ENCODE data around the gene BCL7B. TPM values are rescaled to one million over a fixed set of nuclear protein-coding genes. Genes with fewer than 3 reads are reported as not detected.

BCL7B gene
- 10 to 100 TPM; 42.9 to 50.6 TPM for total RNA-seq

DNA sequence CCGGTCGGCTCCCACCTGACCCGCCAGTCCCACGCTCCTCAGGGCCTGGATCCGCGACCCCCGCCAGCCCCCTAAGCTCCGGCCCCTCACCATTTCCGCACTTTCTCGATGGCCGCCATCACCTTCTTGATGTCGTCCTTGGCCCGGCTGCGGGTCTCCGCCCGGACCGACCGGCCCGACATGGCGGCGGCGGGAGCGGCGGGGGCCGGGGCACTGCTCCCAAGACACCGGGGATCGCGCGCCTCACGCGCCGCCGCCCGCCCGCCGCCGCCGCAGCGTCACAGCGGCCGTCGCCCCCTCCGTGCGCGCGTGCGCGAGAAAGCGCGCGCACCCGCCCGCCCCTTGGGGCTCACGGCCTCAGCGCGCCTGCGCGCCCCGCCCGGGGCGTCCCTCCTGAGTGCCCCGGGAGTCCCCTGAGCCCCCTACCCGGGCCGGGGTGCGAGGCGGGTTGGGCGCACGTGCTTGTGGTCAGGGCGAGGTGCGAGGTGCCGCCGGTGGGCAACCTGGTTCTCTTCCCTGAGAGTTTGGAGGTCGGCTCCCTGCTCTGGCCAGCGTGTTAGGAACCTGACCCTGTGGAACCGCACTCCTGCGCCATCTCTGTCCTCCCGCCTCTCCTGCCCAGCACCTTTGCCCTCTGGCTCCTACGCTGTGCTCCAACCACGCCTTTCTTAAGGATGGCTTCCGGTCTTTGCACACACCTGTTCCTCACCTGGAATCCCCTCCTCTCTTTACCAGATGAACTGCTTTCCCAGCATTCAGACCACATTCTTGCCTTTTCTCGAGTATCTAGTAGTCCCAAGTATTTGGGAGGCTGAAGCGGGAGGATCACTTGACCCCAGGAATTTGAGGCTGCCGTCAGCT, at the start of gene BCL7B:
BCL7B (minus strand) TSS at position 294 of the 861 bp plus-strand sequence; CDS start at position 182, 112 bp downstream.
- peak within 1 kb of the TSS; percentile 88 for H3K4me3 Mint-ChIP-seq
- peak; percentile 75 for DNase-seq
- H3K9me3 Mint-ChIP-seq: no peaks in the 10 kb centered on the region
- CTCF ChIA-PET: interaction anchor here (0.9 to 1.3 kb wide), 2 partner anchors 9 to 35 kb away, joined by 3 to 5 read pairs; no protein-coding TSS in a partner anchor
- TF ChIP-seq, protein P1, sequence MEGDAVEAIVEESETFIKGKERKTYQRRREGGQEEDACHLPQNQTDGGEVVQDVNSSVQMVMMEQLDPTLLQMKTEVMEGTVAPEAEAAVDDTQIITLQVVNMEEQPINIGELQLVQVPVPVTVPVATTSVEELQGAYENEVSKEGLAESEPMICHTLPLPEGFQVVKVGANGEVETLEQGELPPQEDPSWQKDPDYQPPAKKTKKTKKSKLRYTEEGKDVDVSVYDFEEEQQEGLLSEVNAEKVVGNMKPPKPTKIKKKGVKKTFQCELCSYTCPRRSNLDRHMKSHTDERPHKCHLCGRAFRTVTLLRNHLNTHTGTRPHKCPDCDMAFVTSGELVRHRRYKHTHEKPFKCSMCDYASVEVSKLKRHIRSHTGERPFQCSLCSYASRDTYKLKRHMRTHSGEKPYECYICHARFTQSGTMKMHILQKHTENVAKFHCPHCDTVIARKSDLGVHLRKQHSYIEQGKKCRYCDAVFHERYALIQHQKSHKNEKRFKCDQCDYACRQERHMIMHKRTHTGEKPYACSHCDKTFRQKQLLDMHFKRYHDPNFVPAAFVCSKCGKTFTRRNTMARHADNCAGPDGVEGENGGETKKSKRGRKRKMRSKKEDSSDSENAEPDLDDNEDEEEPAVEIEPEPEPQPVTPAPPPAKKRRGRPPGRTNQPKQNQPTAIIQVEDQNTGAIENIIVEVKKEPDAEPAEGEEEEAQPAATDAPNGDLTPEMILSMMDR (IDR thresholded peaks at IDR 0.05): no peak
- H3K27ac Mint-ChIP-seq: peak within 1 kb of the TSS; percentile 96
- H3K36me3 Mint-ChIP-seq (ENCODE audit: low read depth): peaks cover 16% of the 10 kb centered on the region
- POLR2A ChIA-PET: interaction anchor here (0.7 to 4.6 kb wide), 10 partner anchors 9 to 203 kb away, joined by 3 to 31 read pairs (median 5); partner anchors contain the start of genes BAZ1B and TBL2
- intact Hi-C loops (cut with micrococcal nuclease): loop anchor here (2.0 kb wide), 1 partner anchor 35 kb away; the partner anchor contains the start of gene BAZ1B
- H3K27me3 Mint-ChIP-seq: no peaks in the 10 kb centered on the region
- H3K4me1 Mint-ChIP-seq (ENCODE audit: low read depth): peaks cover 38% of the 10 kb centered on the region
- peak; percentile 64 for ATAC-seq

- Mint-ChIP-seq H3K4me1 (ENCODE audit: low read depth) (no peaks in the 10 kb centered on the region), H3K27ac (no peak overlapping the region), H3K27me3 (peaks cover 18% of the 10 kb centered on the region), H3K36me3 (ENCODE audit: low read depth) (no peaks in the 10 kb centered on the region), H3K9me3 (no peaks in the 10 kb centered on the region), H3K4me3 (no peak overlapping the region)
- POLR2A ChIA-PET: interaction anchor here (1.7 kb wide), 1 partner anchor 133 kb away, joined by 8 read pairs; the partner anchor contains the start of gene ABHD11
- no peak for DNase-seq
- intact Hi-C loops (cut with micrococcal nuclease): loop anchor here (2.0 to 5.0 kb wide), 2 partner anchors 63 to 122 kb away; no protein-coding TSS in a partner anchor
- CTCF ChIA-PET: interaction anchor here (0.5 to 7.4 kb wide), 18 partner anchors 11 to 290 kb away, joined by 3 to 84 read pairs (median 12); partner anchors contain the start of genes ABHD11, MLXIPL and VPS37D
- TF ChIP-seq, protein P1 (IDR thresholded peaks at IDR 0.05): no peak
- no peak for ATAC-seq
Measured at GRCh38 chr7:73605601-73606220, 48.2 kb upstream of the BCL7B start.

DNA sequence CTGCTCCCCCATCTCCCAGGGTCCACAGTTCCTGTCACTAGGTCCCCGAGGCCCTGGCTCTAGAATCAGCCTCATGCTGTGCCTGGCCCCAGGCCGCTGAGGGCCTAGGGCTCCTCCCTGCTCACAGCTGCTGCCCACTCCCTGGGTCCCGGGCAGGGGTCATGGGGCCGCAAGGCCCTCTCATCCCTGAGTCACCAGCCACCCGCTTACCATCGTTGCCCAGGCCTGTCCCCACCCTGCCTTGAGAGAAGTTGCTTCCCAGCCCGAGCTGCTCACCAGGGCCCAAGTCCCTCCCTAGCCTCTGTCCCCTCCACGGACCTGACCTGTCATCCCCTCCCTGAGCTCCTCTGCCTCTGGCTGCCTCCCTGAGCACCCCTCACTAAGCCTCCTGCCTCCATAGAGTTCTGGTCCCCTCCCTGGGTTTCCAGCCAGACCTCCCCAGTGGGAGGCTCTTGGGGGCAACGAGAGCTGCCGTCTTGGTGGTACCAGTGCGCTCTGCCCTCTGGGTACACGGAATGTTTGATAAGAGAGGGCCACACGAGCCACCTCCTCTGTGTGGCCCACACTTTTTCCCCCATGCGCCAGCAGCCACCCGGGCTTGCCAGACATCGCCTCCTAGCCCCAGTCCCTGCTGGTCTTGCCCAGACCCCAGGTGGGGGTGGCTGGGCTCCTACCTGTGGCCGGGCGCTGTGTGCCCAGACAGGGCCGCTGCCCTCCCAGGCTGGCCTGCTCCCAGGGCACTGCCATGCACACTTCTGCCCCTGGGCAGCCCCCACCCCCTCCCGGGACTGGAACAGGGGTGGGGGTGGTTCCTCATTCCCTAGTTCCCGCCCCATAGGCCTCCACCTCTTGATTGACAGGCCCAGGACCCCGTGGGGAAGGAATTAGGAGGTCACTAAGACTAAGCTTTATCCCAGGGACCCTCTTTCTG, 45.5 kb upstream of the BCL7B start:
- Mint-ChIP-seq H3K4me1 (ENCODE audit: low read depth) (no peaks in the 10 kb centered on the region), H3K9me3 (no peaks in the 10 kb centered on the region), H3K36me3 (ENCODE audit: low read depth) (no peaks in the 10 kb centered on the region), H3K27ac (no peak overlapping the region), H3K27me3 (peaks cover 12% of the 10 kb centered on the region), H3K4me3 (no peak overlapping the region)
- ChIA-PET CTCF (interaction anchor here (5.3 to 7.4 kb wide), 2 partner anchors 122 to 134 kb away, joined by 53 to 84 read pairs; partner anchors contain the start of gene ABHD11), POLR2A (no interaction called here)
- intact Hi-C loops (cut with micrococcal nuclease): no loop called here
- ATAC-seq (no peak), DNase-seq (no peak)
- TF ChIP-seq, protein P1 (IDR thresholded peaks at IDR 0.05): no peak

GRCh38 chr7:73599916-73600315, 42.4 kb upstream of the BCL7B start:
- peaks cover 10% of the 10 kb centered on the region for H3K27me3 Mint-ChIP-seq
- no peak for ATAC-seq
- DNase-seq: no peak
- intact Hi-C loops (cut with micrococcal nuclease): no loop called here
- H3K36me3 Mint-ChIP-seq (ENCODE audit: low read depth): no peaks in the 10 kb centered on the region
- H3K4me3 Mint-ChIP-seq: no peak overlapping the region
- TF ChIP-seq, protein P1 (IDR thresholded peaks at IDR 0.05): no peak
- H3K4me1 Mint-ChIP-seq (ENCODE audit: low read depth): no peaks in the 10 kb centered on the region
- POLR2A ChIA-PET: no interaction called here
- no peak overlapping the region for H3K27ac Mint-ChIP-seq
- CTCF ChIA-PET: interaction anchor here (0.9 to 1.2 kb wide), 2 partner anchors 126 to 135 kb away, joined by 3 to 4 read pairs; no protein-coding TSS in a partner anchor
- no peaks in the 10 kb centered on the region for H3K9me3 Mint-ChIP-seq

Measured in activated CD8-positive, alpha-beta T cell treated with anti-CD3 and anti-CD28 coated beads for 36 hours (primary cell).